ENCODE results near the gene EMB. TPM values are rescaled to one million over a fixed set of nuclear protein-coding genes. Genes with fewer than 3 reads are reported as not detected.
"Not testable (repeated sequence)": the region's sequence is repeated elsewhere in the genome, so short reads cannot be mapped to it uniquely, and the experiment has no call there.

Gene EMB
- total RNA-seq, 1 experiment from 2014 or later = 40.4 TPM

- Mint-ChIP-seq H3K9me3 (peaks cover 14% of the 10 kb centered on the region), H3K4me1 (peaks cover 5% of the 10 kb centered on the region; the same call in 1 of the 2 replicates), H3K36me3 (peaks cover 15% of the 10 kb centered on the region), H3K4me3 (no peak overlapping the region), H3K27ac (no peak overlapping the region), H3K27me3 (ENCODE audit: low read depth) (no peaks in the 10 kb centered on the region)
- DNase-seq (ENCODE audit: low spot score) = no peak
- no peak for ATAC-seq
- ChIA-PET CTCF (no interaction called here), POLR2A (no interaction called here)
- TF ChIP-seq, protein P1, sequence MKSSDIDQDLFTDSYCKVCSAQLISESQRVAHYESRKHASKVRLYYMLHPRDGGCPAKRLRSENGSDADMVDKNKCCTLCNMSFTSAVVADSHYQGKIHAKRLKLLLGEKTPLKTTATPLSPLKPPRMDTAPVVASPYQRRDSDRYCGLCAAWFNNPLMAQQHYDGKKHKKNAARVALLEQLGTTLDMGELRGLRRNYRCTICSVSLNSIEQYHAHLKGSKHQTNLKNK (CRISPR knock-in tag; IDR thresholded peaks at IDR 0.05) = no peak
- no peak for TF ChIP-seq JUN (CRISPR knock-in tag; IDR thresholded peaks at IDR 0.05)
- TF ChIP-seq TEAD1 (CRISPR knock-in tag; IDR thresholded peaks at IDR 0.05) = no peak
- no peak for TF ChIP-seq PRDM15 (CRISPR knock-in tag; IDR thresholded peaks at IDR 0.05)
These were observed 20.6 kb downstream of the EMB start for GRCh38 chr5:50420343-50420935.

GRCh38 chr5:50419656-50420055 is 21.4 kb downstream of the EMB start:
- CTCF ChIA-PET; H3K27ac Mint-ChIP-seq; H3K27me3 Mint-ChIP-seq (ENCODE audit: low read depth); POLR2A ChIA-PET; H3K4me3 Mint-ChIP-seq; ATAC-seq; DNase-seq (ENCODE audit: low spot score); H3K4me1 Mint-ChIP-seq: not testable (repeated sequence)
- peaks cover 15% of the 10 kb centered on the region for H3K36me3 Mint-ChIP-seq
- peaks cover 14% of the 10 kb centered on the region for H3K9me3 Mint-ChIP-seq

DNA sequence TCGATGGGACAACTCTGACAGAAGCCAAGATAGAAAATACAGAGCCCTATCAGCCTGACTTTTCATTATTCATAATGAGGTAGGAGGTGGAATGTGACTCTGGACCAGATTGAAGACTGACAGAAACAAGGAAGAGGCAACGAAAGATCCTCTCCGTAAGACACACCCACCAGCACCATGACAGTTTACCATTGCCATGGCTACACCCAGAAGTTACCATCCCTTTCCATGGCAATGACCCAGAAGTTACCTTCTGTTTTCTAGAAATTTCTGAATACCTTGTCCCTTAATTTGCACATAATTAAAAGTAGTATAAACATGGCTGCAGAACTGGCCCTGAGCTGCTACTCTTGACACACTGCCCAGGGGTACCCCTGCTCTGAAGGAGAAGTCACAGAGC is 24.5 kb downstream of the EMB start:
- Mint-ChIP-seq H3K36me3 (peaks cover 15% of the 10 kb centered on the region), H3K4me1 (peaks cover 16% of the 10 kb centered on the region)
- H3K27me3 Mint-ChIP-seq (ENCODE audit: low read depth); POLR2A ChIA-PET; ATAC-seq; DNase-seq (ENCODE audit: low spot score); H3K27ac Mint-ChIP-seq; CTCF ChIA-PET; H3K9me3 Mint-ChIP-seq; H3K4me3 Mint-ChIP-seq: not testable (repeated sequence)

DNA sequence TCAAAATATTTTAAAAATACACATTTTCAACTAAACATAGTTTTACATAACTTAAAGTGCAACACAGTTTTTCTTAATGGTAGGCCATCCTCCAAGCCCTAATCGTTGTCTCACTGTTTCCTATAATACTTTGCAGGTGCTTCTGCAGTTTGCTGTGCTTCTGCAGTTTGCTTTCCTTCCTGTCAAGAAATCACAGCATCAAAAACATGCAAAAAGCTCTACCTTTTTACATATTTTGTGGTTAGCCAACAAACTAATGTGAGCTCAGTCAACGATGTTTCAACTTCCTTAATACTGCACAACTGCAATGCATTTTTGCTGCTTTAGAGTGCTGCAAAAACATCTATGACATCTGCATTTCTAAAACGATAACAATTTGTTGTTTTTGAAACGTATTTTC is 25.2 kb downstream of the EMB start:
- DNase-seq (ENCODE audit: low spot score) = no peak
- Mint-ChIP-seq H3K4me3 (no peak overlapping the region), H3K4me1 (peaks cover 23% of the 10 kb centered on the region), H3K9me3 (peaks cover 8% of the 10 kb centered on the region), H3K27me3 (ENCODE audit: low read depth) (no peaks in the 10 kb centered on the region), H3K36me3 (peaks cover 9% of the 10 kb centered on the region), H3K27ac (no peak overlapping the region)
- ChIA-PET POLR2A (no interaction called here), CTCF (no interaction called here)
- no peak for ATAC-seq
- TF ChIP-seq ZBTB21 (CRISPR knock-in tag; IDR thresholded peaks at IDR 0.05; ENCODE audit: borderline replicate concordance) (no peak), GTF2I (CRISPR knock-in tag; conservative IDR thresholded peaks at IDR 0.05) (no peak), ZNF425 (CRISPR knock-in tag; conservative IDR thresholded peaks at IDR 0.05) (no peak), TEAD1 (CRISPR knock-in tag; IDR thresholded peaks at IDR 0.05) (no peak), CREM (CRISPR knock-in tag; IDR thresholded peaks at IDR 0.05) (no peak), MYBL2 (CRISPR knock-in tag; IDR thresholded peaks at IDR 0.05) (no peak), OVOL2 (CRISPR knock-in tag; IDR thresholded peaks at IDR 0.05; ENCODE audit: borderline replicate concordance) (no peak)
- TF ChIP-seq, protein P2, sequence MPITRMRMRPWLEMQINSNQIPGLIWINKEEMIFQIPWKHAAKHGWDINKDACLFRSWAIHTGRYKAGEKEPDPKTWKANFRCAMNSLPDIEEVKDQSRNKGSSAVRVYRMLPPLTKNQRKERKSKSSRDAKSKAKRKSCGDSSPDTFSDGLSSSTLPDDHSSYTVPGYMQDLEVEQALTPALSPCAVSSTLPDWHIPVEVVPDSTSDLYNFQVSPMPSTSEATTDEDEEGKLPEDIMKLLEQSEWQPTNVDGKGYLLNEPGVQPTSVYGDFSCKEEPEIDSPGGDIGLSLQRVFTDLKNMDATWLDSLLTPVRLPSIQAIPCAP (CRISPR knock-in tag; IDR thresholded peaks at IDR 0.05) = no peak
- TF ChIP-seq, protein P3, sequence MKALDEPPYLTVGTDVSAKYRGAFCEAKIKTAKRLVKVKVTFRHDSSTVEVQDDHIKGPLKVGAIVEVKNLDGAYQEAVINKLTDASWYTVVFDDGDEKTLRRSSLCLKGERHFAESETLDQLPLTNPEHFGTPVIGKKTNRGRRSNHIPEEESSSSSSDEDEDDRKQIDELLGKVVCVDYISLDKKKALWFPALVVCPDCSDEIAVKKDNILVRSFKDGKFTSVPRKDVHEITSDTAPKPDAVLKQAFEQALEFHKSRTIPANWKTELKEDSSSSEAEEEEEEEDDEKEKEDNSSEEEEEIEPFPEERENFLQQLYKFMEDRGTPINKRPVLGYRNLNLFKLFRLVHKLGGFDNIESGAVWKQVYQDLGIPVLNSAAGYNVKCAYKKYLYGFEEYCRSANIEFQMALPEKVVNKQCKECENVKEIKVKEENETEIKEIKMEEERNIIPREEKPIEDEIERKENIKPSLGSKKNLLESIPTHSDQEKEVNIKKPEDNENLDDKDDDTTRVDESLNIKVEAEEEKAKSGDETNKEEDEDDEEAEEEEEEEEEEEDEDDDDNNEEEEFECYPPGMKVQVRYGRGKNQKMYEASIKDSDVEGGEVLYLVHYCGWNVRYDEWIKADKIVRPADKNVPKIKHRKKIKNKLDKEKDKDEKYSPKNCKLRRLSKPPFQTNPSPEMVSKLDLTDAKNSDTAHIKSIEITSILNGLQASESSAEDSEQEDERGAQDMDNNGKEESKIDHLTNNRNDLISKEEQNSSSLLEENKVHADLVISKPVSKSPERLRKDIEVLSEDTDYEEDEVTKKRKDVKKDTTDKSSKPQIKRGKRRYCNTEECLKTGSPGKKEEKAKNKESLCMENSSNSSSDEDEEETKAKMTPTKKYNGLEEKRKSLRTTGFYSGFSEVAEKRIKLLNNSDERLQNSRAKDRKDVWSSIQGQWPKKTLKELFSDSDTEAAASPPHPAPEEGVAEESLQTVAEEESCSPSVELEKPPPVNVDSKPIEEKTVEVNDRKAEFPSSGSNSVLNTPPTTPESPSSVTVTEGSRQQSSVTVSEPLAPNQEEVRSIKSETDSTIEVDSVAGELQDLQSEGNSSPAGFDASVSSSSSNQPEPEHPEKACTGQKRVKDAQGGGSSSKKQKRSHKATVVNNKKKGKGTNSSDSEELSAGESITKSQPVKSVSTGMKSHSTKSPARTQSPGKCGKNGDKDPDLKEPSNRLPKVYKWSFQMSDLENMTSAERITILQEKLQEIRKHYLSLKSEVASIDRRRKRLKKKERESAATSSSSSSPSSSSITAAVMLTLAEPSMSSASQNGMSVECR (CRISPR knock-in tag; IDR thresholded peaks at IDR 0.05; ENCODE audit: borderline replicate concordance) = no peak
- TF ChIP-seq, protein P4, sequence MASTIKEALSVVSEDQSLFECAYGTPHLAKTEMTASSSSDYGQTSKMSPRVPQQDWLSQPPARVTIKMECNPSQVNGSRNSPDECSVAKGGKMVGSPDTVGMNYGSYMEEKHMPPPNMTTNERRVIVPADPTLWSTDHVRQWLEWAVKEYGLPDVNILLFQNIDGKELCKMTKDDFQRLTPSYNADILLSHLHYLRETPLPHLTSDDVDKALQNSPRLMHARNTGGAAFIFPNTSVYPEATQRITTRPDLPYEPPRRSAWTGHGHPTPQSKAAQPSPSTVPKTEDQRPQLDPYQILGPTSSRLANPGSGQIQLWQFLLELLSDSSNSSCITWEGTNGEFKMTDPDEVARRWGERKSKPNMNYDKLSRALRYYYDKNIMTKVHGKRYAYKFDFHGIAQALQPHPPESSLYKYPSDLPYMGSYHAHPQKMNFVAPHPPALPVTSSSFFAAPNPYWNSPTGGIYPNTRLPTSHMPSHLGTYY (CRISPR knock-in tag; IDR thresholded peaks at IDR 0.05) = no peak
- TF ChIP-seq, protein P5, sequence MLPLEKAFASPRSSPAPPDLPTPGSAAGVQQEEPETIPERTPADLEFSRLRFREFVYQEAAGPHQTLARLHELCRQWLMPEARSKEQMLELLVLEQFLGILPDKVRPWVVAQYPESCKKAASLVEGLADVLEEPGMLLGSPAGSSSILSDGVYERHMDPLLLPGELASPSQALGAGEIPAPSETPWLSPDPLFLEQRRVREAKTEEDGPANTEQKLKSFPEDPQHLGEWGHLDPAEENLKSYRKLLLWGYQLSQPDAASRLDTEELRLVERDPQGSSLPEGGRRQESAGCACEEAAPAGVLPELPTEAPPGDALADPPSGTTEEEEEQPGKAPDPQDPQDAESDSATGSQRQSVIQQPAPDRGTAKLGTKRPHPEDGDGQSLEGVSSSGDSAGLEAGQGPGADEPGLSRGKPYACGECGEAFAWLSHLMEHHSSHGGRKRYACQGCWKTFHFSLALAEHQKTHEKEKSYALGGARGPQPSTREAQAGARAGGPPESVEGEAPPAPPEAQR (CRISPR knock-in tag; IDR thresholded peaks at IDR 0.05) = no peak

Data from WTC11 (cell line).